Measurements from ENCODE around the gene MPDZ.

- TF ChIP-seq FOXS1 (CRISPR knock-in tag; IDR thresholded peaks at IDR 0.05) (no peak), POLR2A (IDR thresholded peaks at IDR 0.05; ENCODE audit: low read length) (no peak), CTCF (IDR thresholded peaks at IDR 0.05) (no peak), CBX2 (IDR thresholded peaks at IDR 0.05; ENCODE audit: borderline replicate concordance, low read depth) (no peak), REST (IDR thresholded peaks at IDR 0.05) (no peak), SMC3 (IDR thresholded peaks at IDR 0.05) (no peak), CEBPB (IDR thresholded peaks at IDR 0.05) (no peak), MAFK (IDR thresholded peaks at IDR 0.05; ENCODE audit: partially characterized antibody) (no peak)
Measured at GRCh38 chr9:13171261-13171660, 108.2 kb downstream of the MPDZ start.

All from A549 (cell line).